ENCODE measurements around the gene TMEM150A. TPM values are rescaled to one million over a fixed set of nuclear protein-coding genes. Genes with fewer than 3 reads are reported as not detected.

Gene TMEM150A
- total RNA-seq = 26.7 TPM

- peak within 1 kb of the TSS; percentile 86 to 87 for H3K4me3 ChIP-seq
- peak; percentile 89 to 97 for DNase-seq (ENCODE audit: low spot score in 2 of 2)
- peak within 1 kb of the TSS; percentile 73 to 88 for H3K27ac ChIP-seq
- no peaks in the 10 kb centered on the region for H3K27me3 ChIP-seq
- peaks cover 10 to 24% of the 10 kb centered on the region in 2 donors for H3K36me3 ChIP-seq
- H3K4me1 ChIP-seq = peaks cover 10 to 39% of the 10 kb centered on the region in 2 donors
- no peaks in the 10 kb centered on the region for H3K9me3 ChIP-seq
- intact Hi-C loops (cut with DNase I) = loop anchor here (1.0 to 2.0 kb wide), 3 partner anchors 17 to 64 kb away; partner anchors contain the start of genes GGCX and MAT2A
- TF ChIP-seq CTCF (IDR thresholded peaks at IDR 0.05) = peak; percentile 15 to 82 (median 36)
These were observed at the start of gene TMEM150A for GRCh38 chr2:85602476-85603234. TSS of gene TMEM150A (minus strand) at chr2:85602698. CDS start at chr2:85601948, 750 bp downstream.

DNA sequence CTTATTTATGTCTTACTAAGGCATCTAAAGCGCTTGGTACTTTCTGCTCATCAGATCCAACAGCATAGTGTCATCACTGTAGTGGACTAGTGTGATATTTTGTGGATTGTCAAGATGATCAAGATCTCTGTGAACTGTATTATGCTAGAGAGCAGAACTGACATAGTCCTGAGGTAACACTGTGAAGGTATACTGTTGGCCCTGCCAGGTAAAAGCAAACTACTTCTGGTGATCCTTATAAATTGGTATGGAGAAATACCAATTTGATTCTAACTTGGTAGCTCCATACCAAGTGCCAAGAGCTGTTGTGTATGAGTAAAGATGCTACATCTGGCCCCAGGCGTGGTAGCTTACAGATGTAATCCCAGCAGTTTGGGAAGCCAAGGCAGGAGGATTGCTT is 49.6 kb upstream of the TMEM150A start:
- no peak for TF ChIP-seq CTCF (IDR thresholded peaks at IDR 0.05)
- Histone ChIP-seq H3K27ac (peak overlapping the region in 1 of 2 donors; percentile 0), H3K36me3 (peaks cover 35 to 65% of the 10 kb centered on the region in 2 donors), H3K9me3 (no peaks in the 10 kb centered on the region), H3K4me3 (no peak overlapping the region), H3K4me1 (no peaks in the 10 kb centered on the region), H3K27me3 (no peaks in the 10 kb centered on the region)
- DNase-seq (ENCODE audit: low spot score in 2 of 2) = no peak
- intact Hi-C loops (cut with DNase I) = no loop called here

DNA sequence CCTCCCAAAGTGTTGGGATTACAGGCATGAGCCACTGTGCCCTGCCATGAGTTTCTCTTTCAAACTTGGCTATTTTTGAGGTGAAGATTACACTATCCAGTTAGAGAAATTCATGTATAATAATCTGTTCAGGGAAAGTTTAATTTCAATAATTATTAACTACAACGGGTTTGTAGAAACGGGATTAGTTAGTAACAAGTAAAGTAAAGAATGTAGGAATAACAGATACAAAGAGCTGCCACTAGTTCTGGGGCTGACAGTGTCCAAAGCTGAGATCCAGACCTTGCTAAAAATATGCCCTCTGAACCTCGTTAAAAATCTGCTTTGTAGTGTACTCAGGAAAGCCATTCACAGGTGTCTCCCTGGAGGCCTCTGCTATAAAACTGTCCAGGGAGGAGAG is 48.6 kb upstream of the TMEM150A start:
- no peak overlapping the region for H3K27ac ChIP-seq
- intact Hi-C loops (cut with DNase I) = no loop called here
- no peak for DNase-seq (ENCODE audit: low spot score in 2 of 2)
- H3K27me3 ChIP-seq = no peaks in the 10 kb centered on the region
- no peaks in the 10 kb centered on the region for H3K4me1 ChIP-seq
- no peak for TF ChIP-seq CTCF (IDR thresholded peaks at IDR 0.05)
- peaks cover 44 to 68% of the 10 kb centered on the region in 2 donors for H3K36me3 ChIP-seq
- H3K9me3 ChIP-seq = no peaks in the 10 kb centered on the region
- H3K4me3 ChIP-seq = no peak overlapping the region

DNA sequence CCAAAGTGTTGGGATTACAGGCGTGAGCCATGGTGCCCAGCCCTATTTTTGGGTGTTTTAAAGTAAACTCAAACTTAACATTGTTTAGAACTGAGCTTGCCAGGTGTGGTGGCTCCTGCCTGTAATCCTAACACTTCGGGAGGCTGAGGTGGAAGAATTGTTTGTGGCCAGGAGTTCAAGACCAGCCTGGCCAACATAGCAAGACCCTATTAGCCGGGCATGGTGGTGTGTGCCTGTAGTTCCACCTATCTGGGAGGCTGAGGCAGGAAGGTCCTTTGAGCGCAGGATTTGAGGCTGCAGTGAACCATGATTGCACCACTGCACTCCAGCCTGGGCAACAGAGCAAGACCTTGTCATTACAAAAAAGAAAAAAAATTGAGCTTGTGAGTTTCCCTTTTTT is 48.0 kb upstream of the TMEM150A start:
- Histone ChIP-seq H3K36me3 (peaks cover 51 to 72% of the 10 kb centered on the region in 2 donors), H3K4me1 (no peaks in the 10 kb centered on the region), H3K4me3 (no peak overlapping the region), H3K9me3 (no peaks in the 10 kb centered on the region), H3K27me3 (no peaks in the 10 kb centered on the region), H3K27ac (peak overlapping the region; percentile 59 to 64)
- intact Hi-C loops (cut with DNase I) = no loop called here
- DNase-seq (ENCODE audit: low spot score in 2 of 2) = no peak
- TF ChIP-seq CTCF (IDR thresholded peaks at IDR 0.05) = no peak

- TF ChIP-seq CTCF (IDR thresholded peaks at IDR 0.05) = no peak
- Histone ChIP-seq H3K4me3 (no peak overlapping the region), H3K27me3 (no peaks in the 10 kb centered on the region), H3K27ac (peak overlapping the region; percentile 63 to 64), H3K4me1 (no peaks in the 10 kb centered on the region), H3K9me3 (no peaks in the 10 kb centered on the region), H3K36me3 (peaks cover 60 to 82% of the 10 kb centered on the region in 2 donors)
- no peak for DNase-seq (ENCODE audit: low spot score in 2 of 2)
- intact Hi-C loops (cut with DNase I) = no loop called here
These were observed 47.0 kb upstream of the TMEM150A start for GRCh38 chr2:85649201-85650190.

Measured in ascending aorta (tissue), 2 donors.